Ovary (tissue), 9 donors: Measurements from ENCODE around the gene CCBE1. TPM values are rescaled to one million over a fixed set of nuclear protein-coding genes. Genes with fewer than 3 reads are reported as not detected.

ENCODE experiments used
- DNase-seq, 5 donors: peaks; one replicate each; pipeline ENCODE4 v3.0.0-alpha.2; 2019 to 2020
- H3K27ac ChIP-seq, 2 donors: fragments of 200-600 bp; one replicate each; pipeline versions ENCODE4 v1.5.1 to v1.8.0; 2019 to 2022
- H3K27me3 ChIP-seq: fragments of 200-600 bp; one replicate; pipeline ENCODE4 v1.8.0; 2022
- H3K36me3 ChIP-seq: fragments of 200-600 bp; sonication (generic); one replicate; pipeline ENCODE4 v1.5.1; 2019
- H3K4me1 ChIP-seq: one replicate; pipeline ENCODE4 v1.8.1; 2013; ENCODE audit warnings: mild to moderate bottlenecking, moderate library complexity; ENCODE audit not compliant: insufficient read depth
- H3K4me3 ChIP-seq: fragments of 200-600 bp; sonication (generic); one replicate; pipeline ENCODE4 v1.5.1; 2017
- H3K9me3 ChIP-seq, 2 donors: fragments of 200-600 bp in 1 of 2; sonication (generic) in 1 of 2; one replicate each; pipeline versions ENCODE4 v1.5.1 to v1.8.1; 2013 to 2019; ENCODE audit warnings: mild to moderate bottlenecking in 1 of 2, moderate library complexity in 1 of 2
- EP300 ChIP-seq: sonication (generic); formaldehyde crosslinking; IDR thresholded peaks from one replicate; pipeline ENCODE4 v1.6.1; 2017; ENCODE audit warnings: antibody characterized with exemption
- POLR2A ChIP-seq: fragments of 450-650 bp; IDR thresholded peaks from one replicate; pipeline ENCODE4 v1.6.1; 2017; ENCODE audit warnings: antibody characterized with exemption, mild to moderate bottlenecking, moderate library complexity
- WGBS, 3 donors: extraction: QIAGEN DNeasy Blood & Tissue Kit in 1 of 3; methylation state at CpG; one replicate each; pipeline versions ENCODE4 v1.1.5 to v1.1.7; 2013 to 2017; 5-methylcytosine and 5-hydroxymethylcytosine counted together
- intact Hi-C, 4 donors: fragments of 100-400 bp; cut with DNase I; formaldehyde crosslinking; loops; one replicate each; pipeline versions ENCODE4 v1.11.0 to v1.15.1; 2022 to 2023
- polyA plus RNA-seq, 2 donors: library from polyadenylated mRNA; stranded (reverse); fragments of 200-250 nt in 1 of 2; fragments of 350-450 nt in 1 of 2; fragmentation: Illumina TruSeq in 1 of 2; extraction: RNeasy Lipid Tissue Mini Kit (QIAGEN cat#74804) in 1 of 2; gene quantifications; one replicate each; pipeline ENCODE4 v1.2.3, GENCODE V29; 2013 to 2014
- total RNA-seq, 7 donors: library from RNA; depleted of rRNA in 2 of 7; stranded (reverse); fragments of >200 nt in 2 of 7; fragmentation: NEBNext Ultra II Directional in 3 of 7; extraction: Animal tissue kit (Norgen Biotek cat#: 25700) in 3 of 7; gene quantifications; one replicate each; pipeline versions ENCODE4 v1.1.0 to v1.2.4, GENCODE V29; 2016 to 2023
- TF ChIP-seq, protein P1 (sequence below), 3 donors: fragments of 450-650 bp in 2 of 3; fragments of 200-600 bp in 1 of 3; IDR thresholded peaks; one replicate each; pipeline versions ENCODE4 v1.5.1 to v1.8.0; 2016 to 2022; ENCODE audit warnings: antibody characterized with exemption in 3 of 3, mild to moderate bottlenecking in 1 of 3
- donor health status: DM: no; HTN: no; CAD: no; lungs with moderate emphysema.
- donor health status: DM: no; HTN: no; CAD: no.
- donor health status: Bipolar disorder and iron deficiency.
- donor health status: DM: yes; HTN: yes; CAD: no.
- donor health status: DM: no; HTN: no; CAD: no.
- donor health status: DM: yes; HTN: yes; CAD: no.

CCBE1 gene
- total and polyA plus RNA-seq, 9 donors = 15.9 to 109 (median 43.9) TPM

GRCh38 chr18:59694824-59695223 lies 2.4 kb downstream of the CCBE1 start:
- intact Hi-C loops = loop anchor here in 1 of 4 donors (10.0 kb wide), 2 partner anchors 120 to 180 kb away; no protein-coding TSS in a partner anchor

DNA sequence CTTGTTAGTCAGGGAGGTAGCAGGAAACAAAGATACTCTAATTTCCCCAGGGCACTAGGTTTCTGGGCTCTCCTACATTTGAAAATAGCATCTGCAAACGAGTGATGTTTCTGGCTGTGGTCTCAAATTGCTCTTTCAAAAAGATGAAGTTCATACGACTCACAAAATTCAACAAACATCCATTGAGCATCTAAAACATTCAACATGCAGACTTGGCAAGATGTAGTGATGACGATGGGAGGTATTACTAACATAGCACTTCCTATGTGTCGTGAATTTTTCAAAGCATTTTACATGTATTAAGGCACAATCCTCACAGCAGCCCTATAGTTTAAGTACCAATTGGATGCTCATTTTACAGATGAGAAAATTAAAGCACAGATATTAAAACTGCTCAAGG lies 5.2 kb downstream of the CCBE1 start:
- H3K36me3 ChIP-seq = no peaks in the 10 kb centered on the region
- H3K4me3 ChIP-seq = no peak overlapping the region
- intact Hi-C loops = loop anchor here in 1 of 4 donors (10.0 kb wide), 2 partner anchors 123 to 177 kb away; no protein-coding TSS in a partner anchor
- peak overlapping the region in 1 of 2 donors; percentile 35 for H3K27ac ChIP-seq
- H3K27me3 ChIP-seq = no peaks in the 10 kb centered on the region
- peaks cover 12% of the 10 kb centered on the region for H3K4me1 ChIP-seq
- 16 to 47% (median 28%) methylated on average over 4 of the region's 4 CpGs for WGBS, 3 donors
- no peak for DNase-seq
- TF ChIP-seq, protein P1, sequence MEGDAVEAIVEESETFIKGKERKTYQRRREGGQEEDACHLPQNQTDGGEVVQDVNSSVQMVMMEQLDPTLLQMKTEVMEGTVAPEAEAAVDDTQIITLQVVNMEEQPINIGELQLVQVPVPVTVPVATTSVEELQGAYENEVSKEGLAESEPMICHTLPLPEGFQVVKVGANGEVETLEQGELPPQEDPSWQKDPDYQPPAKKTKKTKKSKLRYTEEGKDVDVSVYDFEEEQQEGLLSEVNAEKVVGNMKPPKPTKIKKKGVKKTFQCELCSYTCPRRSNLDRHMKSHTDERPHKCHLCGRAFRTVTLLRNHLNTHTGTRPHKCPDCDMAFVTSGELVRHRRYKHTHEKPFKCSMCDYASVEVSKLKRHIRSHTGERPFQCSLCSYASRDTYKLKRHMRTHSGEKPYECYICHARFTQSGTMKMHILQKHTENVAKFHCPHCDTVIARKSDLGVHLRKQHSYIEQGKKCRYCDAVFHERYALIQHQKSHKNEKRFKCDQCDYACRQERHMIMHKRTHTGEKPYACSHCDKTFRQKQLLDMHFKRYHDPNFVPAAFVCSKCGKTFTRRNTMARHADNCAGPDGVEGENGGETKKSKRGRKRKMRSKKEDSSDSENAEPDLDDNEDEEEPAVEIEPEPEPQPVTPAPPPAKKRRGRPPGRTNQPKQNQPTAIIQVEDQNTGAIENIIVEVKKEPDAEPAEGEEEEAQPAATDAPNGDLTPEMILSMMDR (IDR thresholded peaks at IDR 0.05) = no peak
- TF ChIP-seq POLR2A (no peak), EP300 (no peak)
- H3K9me3 ChIP-seq = no peaks in the 10 kb centered on the region

More at GRCh38 chr18:59694824-59695223, 2.4 kb downstream of the CCBE1 start:
- Histone ChIP-seq H3K27ac (peak overlapping the region in 1 of 2 donors; percentile 82), H3K4me3 (no peak overlapping the region), H3K36me3 (no peaks in the 10 kb centered on the region), H3K27me3 (no peaks in the 10 kb centered on the region), H3K4me1 (peaks cover 12% of the 10 kb centered on the region), H3K9me3 (no peaks in the 10 kb centered on the region)
- TF ChIP-seq POLR2A (no peak), EP300 (no peak)
- TF ChIP-seq, protein P1 (IDR thresholded peaks at IDR 0.05) = no peak
- no peak for DNase-seq
- 72 to 76% (median 75%) methylated on average over 4 of the region's 4 CpGs for WGBS, 3 donors

- Histone ChIP-seq H3K4me1 (peaks cover 12% of the 10 kb centered on the region), H3K9me3 (no peaks in the 10 kb centered on the region), H3K4me3 (no peak overlapping the region), H3K36me3 (no peaks in the 10 kb centered on the region), H3K27me3 (no peaks in the 10 kb centered on the region), H3K27ac (no peak overlapping the region)
- TF ChIP-seq POLR2A (no peak), EP300 (no peak)
- TF ChIP-seq, protein P1 (IDR thresholded peaks at IDR 0.05) = no peak
- intact Hi-C loops = loop anchor here in 1 of 4 donors (10.0 kb wide), 2 partner anchors 124 to 176 kb away; no protein-coding TSS in a partner anchor
- DNase-seq = no peak
These were observed 6.2 kb downstream of the CCBE1 start for GRCh38 chr18:59690996-59691395.

DNA sequence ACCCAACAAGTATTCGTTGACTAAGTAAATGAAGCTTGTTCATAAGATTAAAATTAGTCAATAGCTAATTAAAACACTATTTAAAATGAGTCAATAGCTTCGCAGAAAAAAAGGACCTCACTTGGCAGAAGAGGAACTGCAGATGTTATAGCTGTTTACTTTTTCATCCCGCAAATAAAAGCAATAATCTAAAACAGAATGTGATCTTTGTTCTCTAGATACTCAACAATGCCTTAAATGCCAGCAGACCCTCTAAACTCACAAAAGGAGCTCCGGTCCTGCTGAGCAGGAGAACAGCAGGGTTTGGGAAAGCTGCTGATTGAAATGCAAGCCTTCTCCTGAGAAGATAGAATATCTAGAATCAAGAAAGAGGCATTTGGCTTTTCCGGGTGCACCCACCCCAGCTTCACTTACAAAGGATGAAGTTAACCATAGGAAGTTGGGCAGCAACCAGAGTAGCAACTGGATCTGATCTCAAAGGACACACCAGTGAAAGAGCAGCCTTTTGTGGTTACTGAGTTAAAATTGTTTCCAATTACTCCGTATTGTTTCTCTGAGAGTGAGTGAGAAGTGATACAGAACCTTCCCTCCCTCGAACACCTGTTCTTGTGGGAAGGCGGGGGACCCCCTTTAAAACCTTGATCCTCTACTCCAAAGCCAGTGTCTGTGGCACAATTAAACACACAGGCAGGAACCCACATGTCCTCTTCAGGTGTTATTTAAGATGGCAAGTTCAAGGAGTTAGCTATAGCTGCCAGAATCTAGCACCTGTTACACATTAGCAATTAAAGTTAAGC lies 6.8 kb downstream of the CCBE1 start:
- no peak for DNase-seq
- Histone ChIP-seq H3K27me3 (no peaks in the 10 kb centered on the region), H3K4me3 (no peak overlapping the region), H3K4me1 (peaks cover 14% of the 10 kb centered on the region), H3K36me3 (no peaks in the 10 kb centered on the region), H3K9me3 (no peaks in the 10 kb centered on the region), H3K27ac (peak overlapping the region in 1 of 2 donors; percentile 44)
- TF ChIP-seq POLR2A (no peak), EP300 (no peak)
- TF ChIP-seq, protein P1 (IDR thresholded peaks at IDR 0.05) = no peak
- WGBS, 3 donors = 25 to 36% (median 28%) methylated on average over 8 of the region's 8 CpGs
- intact Hi-C loops = loop anchor here in 1 of 4 donors (10.0 kb wide), 2 partner anchors 124 to 176 kb away; no protein-coding TSS in a partner anchor
